Keratinocyte (primary cell): ENCODE data around the gene CRTC1. TPM values are rescaled to one million over a fixed set of nuclear protein-coding genes. Genes with fewer than 3 reads are reported as not detected.

Experiments
- DNase-seq: peaks from one replicate; pipeline ENCODE4 v3.0.0-alpha.2; 2011; ENCODE audit warnings: low read depth, missing footprints, low spot score
- FAIRE-seq: peaks from 2 replicates; lab custom pipeline; 2011; peaks lifted over from hg19 to GRCh38; lab: Jason Lieb, UNC
- H2AFZ ChIP-seq: 2 replicates; pipeline ENCODE4 v1.6.0; 2012; ENCODE audit warnings: low read length, control low read depth, inconsistent platforms; ENCODE audit not compliant: control insufficient read depth
- H3K27ac ChIP-seq: 2 replicates; pipeline ENCODE4 v1.5.1; 2011; ENCODE audit warnings: low read length; ENCODE audit not compliant: control insufficient read depth, insufficient read depth
- H3K27me3 ChIP-seq: 3 replicates; pipeline ENCODE4 v1.6.0; 2011; ENCODE audit warnings: low read length; ENCODE audit not compliant: control insufficient read depth, insufficient read depth; ENCODE audit errors: extremely low read depth
- H3K36me3 ChIP-seq, 2 experiments: 2 replicates in 1 of 2; 3 replicates in 1 of 2; pipeline ENCODE4 v1.5.1; 2011; ENCODE audit warnings: low read length in 2 of 2, mild to moderate bottlenecking in 1 of 2; ENCODE audit not compliant: control insufficient read depth in 2 of 2, insufficient read depth in 2 of 2; ENCODE audit errors: extremely low read depth in 1 of 2
- H3K4me1 ChIP-seq: 3 replicates; pipeline ENCODE4 v1.5.1; 2011; ENCODE audit warnings: low read length; ENCODE audit not compliant: control insufficient read depth, insufficient read depth; ENCODE audit errors: extremely low read depth
- H3K4me2 ChIP-seq: 3 replicates; pipeline ENCODE4 v1.6.0; 2011; ENCODE audit warnings: low read depth, low read length; ENCODE audit not compliant: control insufficient read depth, insufficient read depth; ENCODE audit errors: extremely low read depth
- H3K4me3 ChIP-seq, 3 experiments: fragments of 200-600 bp in 1 of 3; sonication (generic) in 1 of 3; 2 replicates in 2 of 3; 3 replicates in 1 of 3; pipeline ENCODE4 v1.5.1; 2011 to 2016; ENCODE audit warnings: low read length in 3 of 3, mild to moderate bottlenecking in 3 of 3, control low read depth in 2 of 3, inconsistent platforms in 1 of 3, low read depth in 1 of 3, mixed read lengths in 1 of 3, mixed run types in 1 of 3, moderate library complexity in 1 of 3; ENCODE audit not compliant: control insufficient read depth in 2 of 3, insufficient read depth in 2 of 3; ENCODE audit errors: extremely low read depth in 1 of 3
- H3K79me2 ChIP-seq: 2 replicates; pipeline ENCODE4 v1.6.0; 2012; ENCODE audit warnings: low read length; ENCODE audit not compliant: control insufficient read depth, insufficient read depth
- H3K9ac ChIP-seq: 3 replicates; pipeline ENCODE4 v1.6.0; 2011; ENCODE audit warnings: low read length; ENCODE audit not compliant: control insufficient read depth, insufficient read depth; ENCODE audit errors: extremely low read depth
- H3K9me1 ChIP-seq: 3 replicates; pipeline ENCODE4 v1.6.0; 2011; ENCODE audit warnings: low read length; ENCODE audit not compliant: control insufficient read depth, insufficient read depth; ENCODE audit errors: extremely low read depth
- H3K9me3 ChIP-seq: 2 replicates; pipeline ENCODE4 v1.5.1; 2012; ENCODE audit warnings: low read depth, low read length; ENCODE audit not compliant: control insufficient read depth
- H4K20me1 ChIP-seq: 3 replicates; pipeline ENCODE4 v1.6.0; 2011; ENCODE audit warnings: low read length; ENCODE audit not compliant: control insufficient read depth, insufficient read depth; ENCODE audit errors: extremely low read depth
- CTCF ChIP-seq, 3 experiments: IDR thresholded peaks in 1 of 3; conservative IDR thresholded peaks in 1 of 3; optimal IDR thresholded peaks in 1 of 3; 2 replicates in 2 of 3; 3 replicates in 1 of 3; pipeline versions ENCODE3 to v1.5.1; 2011; ENCODE audit warnings: low read length in 3 of 3, mild to moderate bottlenecking in 3 of 3, moderate library complexity in 2 of 3, control low read depth in 1 of 3, inconsistent platforms in 1 of 3; ENCODE audit not compliant: insufficient read depth in 2 of 3; ENCODE audit errors: extremely low read depth in 1 of 3
- EZH2 ChIP-seq: IDR thresholded peaks from one replicate; pipeline ENCODE4 v1.6.1; 2012; ENCODE audit warnings: inconsistent platforms, mild to moderate bottlenecking, low read length, moderate library complexity
- dilution Hi-C: fragments of 300-500 bp; cut with MboI; formaldehyde crosslinking; loops from one replicate; pipeline ENCODE4 v1.7.0; 2020; ENCODE audit warnings: low sequenced_read_pairs; ENCODE audit not compliant: extremely low pct_ligation_motif_present
- polyA plus RNA-seq, 5 experiments: library from polyadenylated mRNA; depleted of rRNA in 3 of 5; stranded (reverse) in 3 of 5; stranded (forward) in 1 of 5; unstranded in 1 of 5; fragments of >200 nt; gene quantifications; 1 replicate in 1 of 5; 2 replicates in 3 of 5; 3 replicates in 1 of 5; pipeline versions ENCODE4 v1.2.1 to v1.2.3, GENCODE V29; 2011 to 2012; ENCODE audit warnings: missing spikeins in 2 of 5, low read depth in 1 of 5, low replicate concordance in 1 of 5

Gene CRTC1
- polyA plus RNA-seq, 1 donor (not counting 4 experiments of a cell fraction or from before 2014, with no cell fraction given), result 0.54 TPM

- H3K4me3 ChIP-seq, result peak overlapping the region; percentile 20 to 48 (median 26)
- H2AFZ ChIP-seq, result peak overlapping the region; percentile 22
- peak overlapping the region; percentile 67 for H3K4me2 ChIP-seq
- TF ChIP-seq CTCF (optimal IDR thresholded peaks at IDR 0.05 in 1 of 3, IDR thresholded peaks at IDR 0.05 in 1 of 3, conservative IDR thresholded peaks at IDR 0.05 in 1 of 3; ENCODE audit: extremely low read depth in 1 of 3, insufficient read depth in 2 of 3, low read length in 3 of 3), result no peak
- TF ChIP-seq EZH2, result no peak
- FAIRE-seq (no peak), DNase-seq (no peak)
- no peaks in the 10 kb centered on the region for H3K9me3 ChIP-seq
- H3K36me3 ChIP-seq, result no peaks in the 10 kb centered on the region
- dilution Hi-C loops, result no loop called here
- no peak overlapping the region for H3K27ac ChIP-seq
- peak overlapping the region; percentile 37 for H3K9ac ChIP-seq
- no peaks in the 10 kb centered on the region for H4K20me1 ChIP-seq
- H3K4me1 ChIP-seq, result peaks cover 71% of the 10 kb centered on the region
- no peaks in the 10 kb centered on the region for H3K9me1 ChIP-seq
- peaks cover 3% of the 10 kb centered on the region for H3K79me2 ChIP-seq
- no peaks in the 10 kb centered on the region for H3K27me3 ChIP-seq
These were observed 76.5 kb downstream of the CRTC1 start for GRCh38 chr19:18759995-18760426.

- Histone ChIP-seq H3K4me3 (peak overlapping the region; percentile 20 to 48 (median 26)), H3K4me1 (peaks cover 76% of the 10 kb centered on the region), H3K27ac (no peak overlapping the region), H3K9ac (peak overlapping the region; percentile 37), H3K4me2 (peak overlapping the region; percentile 72), H3K9me3 (no peaks in the 10 kb centered on the region), H3K9me1 (no peaks in the 10 kb centered on the region), H4K20me1 (no peaks in the 10 kb centered on the region), H2AFZ (no peak overlapping the region), H3K27me3 (no peaks in the 10 kb centered on the region), H3K36me3 (no peaks in the 10 kb centered on the region), H3K79me2 (peaks cover 3% of the 10 kb centered on the region)
- no peak for FAIRE-seq
- no peak for TF ChIP-seq CTCF (optimal IDR thresholded peaks at IDR 0.05 in 1 of 3, IDR thresholded peaks at IDR 0.05 in 1 of 3, conservative IDR thresholded peaks at IDR 0.05 in 1 of 3; ENCODE audit: extremely low read depth in 1 of 3, insufficient read depth in 2 of 3, low read length in 3 of 3)
- TF ChIP-seq EZH2, result no peak
- dilution Hi-C loops, result no loop called here
- no peak for DNase-seq
These were observed 77.2 kb downstream of the CRTC1 start for GRCh38 chr19:18760440-18761383.
